HEK293 (cell line): ENCODE data around the gene SAE1.

Experiments used
- CTCF ChIA-PET: fragments of 350-600 bp; formaldehyde crosslinking; extraction: SDS; loops from one replicate; lab custom pipeline; 2021; ENCODE audit warnings: antibody characterized with exemption; lab: Yijun Ruan, JAX
- POLR2A ChIA-PET: fragments of 300-600 bp; formaldehyde crosslinking; extraction: SDS; loops from one replicate; lab custom pipeline; 2020; ENCODE audit warnings: antibody characterized with exemption, inconsistent platforms; lab: Yijun Ruan, JAX
- H3K27ac ChIP-seq: fragments of 200-500 bp; sonication (Bioruptor generic); 2 replicates; pipeline ENCODE4 v1.5.1; 2014; ENCODE audit warnings: low read depth, low read length, control low read depth, inconsistent platforms; ENCODE audit errors: extremely low read depth
- H3K36me3 ChIP-seq, 2 experiments: fragments of 200-500 bp in 1 of 2; sonication (Bioruptor generic) in 1 of 2; 1 replicate in 1 of 2; 2 replicates in 1 of 2; pipeline ENCODE4 v1.5.1; 2014 to 2017; ENCODE audit warnings: inconsistent platforms in 2 of 2, low read length in 2 of 2; ENCODE audit not compliant: control insufficient read depth in 2 of 2, insufficient read depth in 1 of 2
- H3K4me1 ChIP-seq: fragments of 200-500 bp; sonication (Bioruptor generic); 2 replicates; pipeline ENCODE4 v1.5.1; 2014; ENCODE audit warnings: mild to moderate bottlenecking, low read length, inconsistent platforms; ENCODE audit not compliant: control insufficient read depth, insufficient read depth
- H3K4me3 ChIP-seq: 2 replicates; pipeline ENCODE4 v1.5.1; 2011; ENCODE audit warnings: low read depth, mild to moderate bottlenecking, control low read depth, low read length, moderate library complexity
- H3K9me3 ChIP-seq: fragments of 200-500 bp; sonication (Bioruptor generic); 2 replicates; pipeline ENCODE4 v1.5.1; 2014; ENCODE audit warnings: low read depth, low read length, inconsistent platforms; ENCODE audit not compliant: control insufficient read depth, insufficient read depth
- BCL11B ChIP-seq: fragments of 450-650 bp; formaldehyde crosslinking; IDR thresholded peaks from 2 replicates; pipeline ENCODE4 v1.5.1; 2016; ENCODE audit warnings: low read depth, missing biosample characterization, missing genetic modification characterization
- GLIS1 ChIP-seq: fragments of 450-650 bp; formaldehyde crosslinking; IDR thresholded peaks from 2 replicates; pipeline ENCODE4 v1.5.1; 2016; ENCODE audit warnings: missing biosample characterization, missing genetic modification characterization
- IKZF3 ChIP-seq: fragments of 450-650 bp; IDR thresholded peaks from 2 replicates; pipeline ENCODE4 v1.5.0; 2018; ENCODE audit warnings: missing biosample characterization, mild to moderate bottlenecking, missing genetic modification characterization, moderate library complexity
- KLF1 ChIP-seq: fragments of 450-650 bp; formaldehyde crosslinking; IDR thresholded peaks from 2 replicates; pipeline ENCODE4 v1.5.1; 2016; ENCODE audit warnings: missing biosample characterization, missing genetic modification characterization
- SP2 ChIP-seq: fragments of 450-650 bp; formaldehyde crosslinking; IDR thresholded peaks from 2 replicates; pipeline ENCODE4 v1.5.1; 2016; ENCODE audit warnings: missing biosample characterization, missing genetic modification characterization
- ZBTB21 ChIP-seq: fragments of 450-650 bp; formaldehyde crosslinking; IDR thresholded peaks from 2 replicates; pipeline ENCODE4 v1.5.1; 2017; ENCODE audit warnings: missing biosample characterization, missing genetic modification characterization
- ZFHX2 ChIP-seq: fragments of 450-650 bp; formaldehyde crosslinking; conservative IDR thresholded peaks from 2 replicates; pipeline ENCODE4 v1.5.1; 2016; ENCODE audit warnings: missing biosample characterization, missing genetic modification characterization
- ZNF140 ChIP-seq: fragments of 450-650 bp; formaldehyde crosslinking; IDR thresholded peaks from 2 replicates; pipeline ENCODE4 v1.5.1; 2016; ENCODE audit warnings: missing biosample characterization, missing genetic modification characterization
- ZNF19 ChIP-seq: fragments of 450-650 bp; formaldehyde crosslinking; IDR thresholded peaks from 2 replicates; pipeline ENCODE4; 2016; ENCODE audit warnings: missing biosample characterization, missing genetic modification characterization, low read depth
- ZNF211 ChIP-seq: fragments of 450-650 bp; formaldehyde crosslinking; IDR thresholded peaks from 2 replicates; pipeline ENCODE4 v1.5.1; 2016; ENCODE audit warnings: low read depth, missing biosample characterization, missing genetic modification characterization
- ZNF239 ChIP-seq: fragments of 450-650 bp; formaldehyde crosslinking; IDR thresholded peaks from 2 replicates; pipeline ENCODE4 v1.5.1; 2016; ENCODE audit warnings: missing biosample characterization, missing genetic modification characterization
- ZNF24 ChIP-seq: fragments of 450-650 bp; formaldehyde crosslinking; IDR thresholded peaks from 2 replicates; pipeline ENCODE4 v1.5.1; 2016; ENCODE audit warnings: missing biosample characterization, missing genetic modification characterization
- ZNF335 ChIP-seq: fragments of 450-650 bp; formaldehyde crosslinking; conservative IDR thresholded peaks from 2 replicates; pipeline ENCODE4 v1.5.1; 2016; ENCODE audit warnings: missing biosample characterization, missing genetic modification characterization
- ZNF426 ChIP-seq: fragments of 450-650 bp; formaldehyde crosslinking; IDR thresholded peaks from 2 replicates; pipeline ENCODE4 v1.5.1; 2017; ENCODE audit warnings: missing biosample characterization, missing genetic modification characterization, mild to moderate bottlenecking, inconsistent platforms, moderate library complexity
- ZNF433 ChIP-seq: fragments of 450-650 bp; formaldehyde crosslinking; IDR thresholded peaks from 2 replicates; pipeline ENCODE4 v1.5.1; 2016; ENCODE audit warnings: missing biosample characterization, missing genetic modification characterization, low read depth
- ZNF510 ChIP-seq: fragments of 450-650 bp; formaldehyde crosslinking; IDR thresholded peaks from 2 replicates; pipeline ENCODE4 v1.5.1; 2018; ENCODE audit warnings: mild to moderate bottlenecking, missing genetic modification characterization, missing biosample characterization; ENCODE audit not compliant: insufficient replicate concordance
- ZNF555 ChIP-seq: fragments of 450-650 bp; formaldehyde crosslinking; conservative IDR thresholded peaks from 2 replicates; pipeline ENCODE4 v1.5.1; 2017; ENCODE audit warnings: missing biosample characterization, mild to moderate bottlenecking, missing genetic modification characterization, inconsistent platforms
- ZNF660 ChIP-seq: fragments of 450-650 bp; IDR thresholded peaks from 2 replicates; pipeline ENCODE4 v1.5.1; 2018; ENCODE audit warnings: missing biosample characterization, mild to moderate bottlenecking, missing genetic modification characterization
- ZNF777 ChIP-seq: fragments of 450-650 bp; formaldehyde crosslinking; IDR thresholded peaks from 2 replicates; pipeline ENCODE4 v1.5.1; 2017; ENCODE audit warnings: missing biosample characterization, missing genetic modification characterization, borderline replicate concordance
- ZSCAN16 ChIP-seq: fragments of 450-650 bp; formaldehyde crosslinking; IDR thresholded peaks from 2 replicates; pipeline ENCODE4 v1.5.1; 2016; ENCODE audit warnings: missing biosample characterization, missing genetic modification characterization
- ZSCAN23 ChIP-seq: fragments of 450-650 bp; formaldehyde crosslinking; IDR thresholded peaks from 2 replicates; pipeline ENCODE4 v1.5.1; 2016; ENCODE audit warnings: missing biosample characterization, missing genetic modification characterization
- ZSCAN30 ChIP-seq: fragments of 450-650 bp; IDR thresholded peaks from 2 replicates; pipeline ENCODE4 v1.5.1; 2018; ENCODE audit warnings: missing biosample characterization, mild to moderate bottlenecking, missing genetic modification characterization, moderate library complexity
- TF ChIP-seq, protein P1 (sequence below): IDR thresholded peaks from 2 replicates; pipeline ENCODE4 v1.6.1; 2011; ENCODE audit warnings: mild to moderate bottlenecking, low read depth, low read length, borderline replicate concordance
- TF ChIP-seq, protein P2 (sequence below): fragments of 450-650 bp; formaldehyde crosslinking; IDR thresholded peaks from 2 replicates; pipeline ENCODE4 v1.5.1; 2016; ENCODE audit warnings: missing biosample characterization, missing genetic modification characterization
- TF ChIP-seq, protein P3 (sequence below): fragments of 450-650 bp; formaldehyde crosslinking; IDR thresholded peaks from 2 replicates; pipeline ENCODE4 v1.5.1; 2016; ENCODE audit warnings: missing biosample characterization, missing genetic modification characterization, borderline replicate concordance
- TF ChIP-seq, protein P4 (sequence below): fragments of 450-650 bp; formaldehyde crosslinking; IDR thresholded peaks from 2 replicates; pipeline ENCODE4 v1.5.1; 2017; ENCODE audit warnings: missing biosample characterization, missing genetic modification characterization
- TF ChIP-seq, protein P5 (sequence below): fragments of 450-650 bp; formaldehyde crosslinking; IDR thresholded peaks from 2 replicates; pipeline ENCODE4 v1.5.1; 2016; ENCODE audit warnings: missing biosample characterization, missing genetic modification characterization

The SAE1 gene

DNA sequence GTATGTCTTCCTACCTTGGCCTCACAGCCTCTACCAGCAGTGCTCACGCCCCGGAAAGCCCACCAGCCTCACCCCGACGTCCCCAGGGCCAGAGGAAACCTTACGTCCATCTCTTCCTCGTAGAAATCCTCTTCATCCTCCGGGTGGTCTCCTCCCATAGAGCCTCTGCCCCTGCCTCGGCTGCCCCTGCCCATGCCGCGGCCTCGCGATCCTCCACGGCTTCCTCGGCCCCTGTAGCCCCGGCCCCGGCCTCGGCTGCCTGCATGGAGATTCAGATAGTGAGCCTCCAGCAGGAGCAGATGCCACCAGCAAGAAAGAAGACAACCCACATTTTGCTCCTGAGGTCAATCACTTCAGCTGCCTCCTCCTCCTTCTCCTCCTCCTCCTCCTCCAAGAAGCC is 44.4 kb upstream of the SAE1 start (continued):
- TF ChIP-seq ZNF777 (tag by site-specific recombination) = no peak

DNA sequence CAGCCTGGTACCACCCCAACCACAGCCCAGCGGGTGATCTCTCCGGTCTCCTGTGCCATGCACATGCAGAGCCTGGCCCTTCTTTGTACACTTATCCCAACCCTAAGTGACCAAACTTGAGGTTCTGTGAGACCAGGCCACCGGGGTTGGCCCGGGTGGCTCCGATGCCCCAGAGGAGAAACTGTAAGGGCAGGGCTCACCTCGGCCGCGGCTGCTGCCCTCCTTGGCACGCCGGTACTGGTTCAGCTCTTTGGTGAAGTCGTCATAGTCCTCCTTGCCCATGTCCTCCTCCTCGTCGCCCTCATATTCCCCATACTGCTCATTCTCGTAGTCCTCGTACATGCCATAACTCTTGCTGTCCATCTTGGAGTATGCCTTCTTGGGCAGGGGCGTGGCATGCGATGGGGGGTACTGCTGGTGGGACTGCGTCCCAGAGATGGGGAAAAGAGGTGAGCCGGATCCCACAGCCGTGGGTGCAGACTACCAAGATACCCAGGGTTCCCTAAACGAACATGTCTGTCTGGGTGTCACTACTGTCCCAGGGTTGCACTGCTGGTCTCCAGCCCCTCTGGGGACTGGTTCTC is 40.8 kb upstream of the SAE1 start:
- TF ChIP-seq KLF1 (no peak), ZNF426 (no peak), ZSCAN16 (tag by site-specific recombination) (no peak)
- TF ChIP-seq, protein P1, sequence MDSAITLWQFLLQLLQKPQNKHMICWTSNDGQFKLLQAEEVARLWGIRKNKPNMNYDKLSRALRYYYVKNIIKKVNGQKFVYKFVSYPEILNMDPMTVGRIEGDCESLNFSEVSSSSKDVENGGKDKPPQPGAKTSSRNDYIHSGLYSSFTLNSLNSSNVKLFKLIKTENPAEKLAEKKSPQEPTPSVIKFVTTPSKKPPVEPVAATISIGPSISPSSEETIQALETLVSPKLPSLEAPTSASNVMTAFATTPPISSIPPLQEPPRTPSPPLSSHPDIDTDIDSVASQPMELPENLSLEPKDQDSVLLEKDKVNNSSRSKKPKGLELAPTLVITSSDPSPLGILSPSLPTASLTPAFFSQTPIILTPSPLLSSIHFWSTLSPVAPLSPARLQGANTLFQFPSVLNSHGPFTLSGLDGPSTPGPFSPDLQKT = no peak
- TF ChIP-seq, protein P2, sequence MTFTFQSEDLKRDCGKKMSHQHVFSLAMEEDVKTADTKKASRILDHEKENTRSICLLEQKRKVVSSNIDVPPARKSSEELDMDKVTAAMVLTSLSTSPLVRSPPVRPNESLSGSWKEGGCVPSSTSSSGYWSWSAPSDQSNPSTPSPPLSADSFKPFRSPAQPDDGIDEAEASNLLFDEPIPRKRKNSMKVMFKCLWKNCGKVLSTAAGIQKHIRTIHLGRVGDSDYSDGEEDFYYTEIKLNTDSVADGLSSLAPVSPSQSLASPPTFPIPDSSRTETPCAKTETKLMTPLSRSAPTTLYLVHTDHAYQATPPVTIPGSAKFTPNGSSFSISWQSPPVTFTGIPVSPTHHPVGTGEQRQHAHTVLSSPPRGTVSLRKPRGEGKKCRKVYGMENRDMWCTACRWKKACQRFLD (tag by site-specific recombination) = no peak
- TF ChIP-seq, protein P3, sequence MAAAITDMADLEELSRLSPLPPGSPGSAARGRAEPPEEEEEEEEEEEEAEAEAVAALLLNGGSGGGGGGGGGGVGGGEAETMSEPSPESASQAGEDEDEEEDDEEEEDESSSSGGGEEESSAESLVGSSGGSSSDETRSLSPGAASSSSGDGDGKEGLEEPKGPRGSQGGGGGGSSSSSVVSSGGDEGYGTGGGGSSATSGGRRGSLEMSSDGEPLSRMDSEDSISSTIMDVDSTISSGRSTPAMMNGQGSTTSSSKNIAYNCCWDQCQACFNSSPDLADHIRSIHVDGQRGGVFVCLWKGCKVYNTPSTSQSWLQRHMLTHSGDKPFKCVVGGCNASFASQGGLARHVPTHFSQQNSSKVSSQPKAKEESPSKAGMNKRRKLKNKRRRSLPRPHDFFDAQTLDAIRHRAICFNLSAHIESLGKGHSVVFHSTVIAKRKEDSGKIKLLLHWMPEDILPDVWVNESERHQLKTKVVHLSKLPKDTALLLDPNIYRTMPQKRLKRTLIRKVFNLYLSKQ = no peak
- H3K4me3 ChIP-seq = no peak overlapping the region
- ChIA-PET CTCF (no interaction called here), POLR2A (no interaction called here)
- peaks cover 74 to 91% of the 10 kb centered on the region in 2 experiments for H3K36me3 ChIP-seq
- no peaks in the 10 kb centered on the region for H3K9me3 ChIP-seq
- no peak overlapping the region for H3K27ac ChIP-seq
- H3K4me1 ChIP-seq = no peaks in the 10 kb centered on the region

DNA sequence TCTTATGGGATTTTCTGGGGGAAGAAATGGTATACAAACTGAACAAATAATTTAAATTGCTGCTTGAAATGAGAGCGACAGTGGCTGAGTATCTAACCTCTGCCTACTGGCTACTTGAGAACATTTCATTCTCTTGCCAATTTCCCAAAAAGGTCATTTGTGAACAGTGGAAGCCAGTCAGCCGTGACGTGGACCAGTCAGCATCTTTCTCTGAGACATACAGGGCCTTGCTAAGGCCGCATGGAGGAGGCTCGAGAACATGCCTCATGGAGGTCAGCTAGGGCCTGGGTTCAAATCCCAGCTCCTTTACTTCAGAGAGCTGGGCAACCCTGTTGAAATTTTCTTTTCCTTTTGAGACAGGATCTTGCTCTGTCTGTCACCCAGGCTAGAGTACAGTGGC is 37.4 kb upstream of the SAE1 start:
- H3K9me3 ChIP-seq = no peaks in the 10 kb centered on the region
- peaks cover 54 to 90% of the 10 kb centered on the region in 2 experiments for H3K36me3 ChIP-seq
- peak overlapping the region; percentile 46; the same call in 1 of the 2 replicates for H3K27ac ChIP-seq
- CTCF ChIA-PET = no interaction called here
- H3K4me3 ChIP-seq = no peak overlapping the region
- H3K4me1 ChIP-seq = no peaks in the 10 kb centered on the region
- POLR2A ChIA-PET = interaction anchor here (3.1 kb wide), 1 partner anchor 20 kb away, joined by 10 read pairs; the partner anchor contains the start of gene ZC3H4
- TF ChIP-seq ZNF24 (tag by site-specific recombination) (no peak), ZNF433 (no peak), ZNF555 (tag by site-specific recombination) (no peak), ZNF239 (tag by site-specific recombination) (no peak), ZSCAN30 (tag by site-specific recombination) (no peak), GLIS1 (tag by site-specific recombination) (no peak), ZNF211 (tag by site-specific recombination) (no peak), ZNF510 (no peak), SP2 (no peak), ZFHX2 (tag by site-specific recombination) (no peak), ZNF19 (no peak), ZNF140 (tag by site-specific recombination) (no peak), ZBTB21 (tag by site-specific recombination) (no peak), ZNF335 (tag by site-specific recombination) (no peak), IKZF3 (tag by site-specific recombination) (no peak), ZSCAN23 (tag by site-specific recombination) (no peak), ZNF660 (tag by site-specific recombination) (no peak), BCL11B (tag by site-specific recombination) (no peak)
- TF ChIP-seq, protein P4, sequence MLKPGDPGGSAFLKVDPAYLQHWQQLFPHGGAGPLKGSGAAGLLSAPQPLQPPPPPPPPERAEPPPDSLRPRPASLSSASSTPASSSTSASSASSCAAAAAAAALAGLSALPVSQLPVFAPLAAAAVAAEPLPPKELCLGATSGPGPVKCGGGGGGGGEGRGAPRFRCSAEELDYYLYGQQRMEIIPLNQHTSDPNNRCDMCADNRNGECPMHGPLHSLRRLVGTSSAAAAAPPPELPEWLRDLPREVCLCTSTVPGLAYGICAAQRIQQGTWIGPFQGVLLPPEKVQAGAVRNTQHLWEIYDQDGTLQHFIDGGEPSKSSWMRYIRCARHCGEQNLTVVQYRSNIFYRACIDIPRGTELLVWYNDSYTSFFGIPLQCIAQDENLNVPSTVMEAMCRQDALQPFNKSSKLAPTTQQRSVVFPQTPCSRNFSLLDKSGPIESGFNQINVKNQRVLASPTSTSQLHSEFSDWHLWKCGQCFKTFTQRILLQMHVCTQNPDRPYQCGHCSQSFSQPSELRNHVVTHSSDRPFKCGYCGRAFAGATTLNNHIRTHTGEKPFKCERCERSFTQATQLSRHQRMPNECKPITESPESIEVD (tag by site-specific recombination) = no peak
- TF ChIP-seq, protein P5, sequence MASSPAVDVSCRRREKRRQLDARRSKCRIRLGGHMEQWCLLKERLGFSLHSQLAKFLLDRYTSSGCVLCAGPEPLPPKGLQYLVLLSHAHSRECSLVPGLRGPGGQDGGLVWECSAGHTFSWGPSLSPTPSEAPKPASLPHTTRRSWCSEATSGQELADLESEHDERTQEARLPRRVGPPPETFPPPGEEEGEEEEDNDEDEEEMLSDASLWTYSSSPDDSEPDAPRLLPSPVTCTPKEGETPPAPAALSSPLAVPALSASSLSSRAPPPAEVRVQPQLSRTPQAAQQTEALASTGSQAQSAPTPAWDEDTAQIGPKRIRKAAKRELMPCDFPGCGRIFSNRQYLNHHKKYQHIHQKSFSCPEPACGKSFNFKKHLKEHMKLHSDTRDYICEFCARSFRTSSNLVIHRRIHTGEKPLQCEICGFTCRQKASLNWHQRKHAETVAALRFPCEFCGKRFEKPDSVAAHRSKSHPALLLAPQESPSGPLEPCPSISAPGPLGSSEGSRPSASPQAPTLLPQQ (tag by site-specific recombination) = no peak
